ENCODE measurements around the gene CNPY1.

DNA sequence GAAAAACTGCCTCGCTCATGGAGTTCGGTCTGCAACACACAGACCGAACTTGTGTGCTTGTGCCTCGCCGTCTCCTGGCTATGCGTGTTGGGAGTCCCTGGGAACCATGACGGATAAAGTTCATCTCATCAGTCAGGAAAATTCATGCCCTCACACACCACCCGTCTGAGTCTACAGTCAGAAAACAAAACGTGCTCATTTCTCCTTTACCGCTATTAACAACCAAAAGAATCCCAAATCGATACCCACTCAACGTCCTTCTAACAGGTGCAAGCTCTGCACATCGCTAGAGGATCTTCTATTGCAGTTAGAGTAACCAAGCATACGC is 13.6 kb downstream of the CNPY1 start:
- TF ChIP-seq, protein P1, sequence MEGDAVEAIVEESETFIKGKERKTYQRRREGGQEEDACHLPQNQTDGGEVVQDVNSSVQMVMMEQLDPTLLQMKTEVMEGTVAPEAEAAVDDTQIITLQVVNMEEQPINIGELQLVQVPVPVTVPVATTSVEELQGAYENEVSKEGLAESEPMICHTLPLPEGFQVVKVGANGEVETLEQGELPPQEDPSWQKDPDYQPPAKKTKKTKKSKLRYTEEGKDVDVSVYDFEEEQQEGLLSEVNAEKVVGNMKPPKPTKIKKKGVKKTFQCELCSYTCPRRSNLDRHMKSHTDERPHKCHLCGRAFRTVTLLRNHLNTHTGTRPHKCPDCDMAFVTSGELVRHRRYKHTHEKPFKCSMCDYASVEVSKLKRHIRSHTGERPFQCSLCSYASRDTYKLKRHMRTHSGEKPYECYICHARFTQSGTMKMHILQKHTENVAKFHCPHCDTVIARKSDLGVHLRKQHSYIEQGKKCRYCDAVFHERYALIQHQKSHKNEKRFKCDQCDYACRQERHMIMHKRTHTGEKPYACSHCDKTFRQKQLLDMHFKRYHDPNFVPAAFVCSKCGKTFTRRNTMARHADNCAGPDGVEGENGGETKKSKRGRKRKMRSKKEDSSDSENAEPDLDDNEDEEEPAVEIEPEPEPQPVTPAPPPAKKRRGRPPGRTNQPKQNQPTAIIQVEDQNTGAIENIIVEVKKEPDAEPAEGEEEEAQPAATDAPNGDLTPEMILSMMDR (IDR thresholded peaks at IDR 0.05) = no peak
- TF ChIP-seq POLR2A (IDR thresholded peaks at IDR 0.05) (no peak), POLR2AphosphoS5 (IDR thresholded peaks at IDR 0.05) (no peak)

Measured in breast epithelium (tissue), 3 donors.